PFSK-1 (cell line): ENCODE measurements around the gene KRTAP5-1.

Source experiments
- FOXP2 ChIP-seq: optimal IDR thresholded peaks from 2 replicates; pipeline ENCODE3; 2011; ENCODE audit warnings: borderline replicate concordance, control low read depth, inconsistent platforms; ENCODE audit not compliant: insufficient read depth; ENCODE audit errors: extremely low read length, extremely low read depth
- POLR2AphosphoS5 ChIP-seq: IDR thresholded peaks from 2 replicates; pipeline ENCODE4 v1.6.1; 2012; ENCODE audit warnings: low read depth, mild to moderate bottlenecking, control low read depth, low read length, moderate library complexity
- REST ChIP-seq, 2 experiments: IDR thresholded peaks; 2 replicates each; pipeline versions ENCODE4 v1.6.1 to v1.8.0; 2011 to 2012; ENCODE audit warnings: low read depth in 2 of 2, low read length in 2 of 2, control low read depth in 1 of 2, inconsistent platforms in 1 of 2, mild to moderate bottlenecking in 1 of 2, moderate library complexity in 1 of 2; ENCODE audit not compliant: insufficient read depth in 1 of 2
- SIN3A ChIP-seq: IDR thresholded peaks from 2 replicates; pipeline ENCODE4 v1.6.1; 2012; ENCODE audit warnings: mild to moderate bottlenecking, low read length, moderate library complexity, borderline replicate concordance; ENCODE audit not compliant: insufficient read depth
- TAF1 ChIP-seq: IDR thresholded peaks from 2 replicates; pipeline ENCODE4 v1.6.1; 2012; ENCODE audit warnings: low read length, control low read depth, borderline replicate concordance; ENCODE audit not compliant: insufficient read depth

Gene KRTAP5-1

GRCh38 chr11:1561266-1561665, 23.8 kb downstream of the KRTAP5-1 start:
- no peak for TF ChIP-seq TAF1
- TF ChIP-seq POLR2AphosphoS5: no peak
- TF ChIP-seq SIN3A: no peak
- no peak for TF ChIP-seq REST (IDR thresholded peaks at IDR 0.05; ENCODE audit: insufficient read depth in 1 of 2, low read depth in 2 of 2, low read length in 2 of 2)
- no peak for TF ChIP-seq FOXP2

GRCh38 chr11:1560649-1561251, 24.3 kb downstream of the KRTAP5-1 start:
- TF ChIP-seq TAF1 (no peak), POLR2AphosphoS5 (no peak), SIN3A (no peak), FOXP2 (no peak), REST (IDR thresholded peaks at IDR 0.05; ENCODE audit: insufficient read depth in 1 of 2, low read depth in 2 of 2, low read length in 2 of 2) (no peak)

- TF ChIP-seq FOXP2: no peak
- no peak for TF ChIP-seq REST (IDR thresholded peaks at IDR 0.05; ENCODE audit: insufficient read depth in 1 of 2, low read depth in 2 of 2, low read length in 2 of 2)
- no peak for TF ChIP-seq SIN3A
- TF ChIP-seq POLR2AphosphoS5: no peak
- TF ChIP-seq TAF1: no peak
Observed at GRCh38 chr11:1560002-1560648, 25.0 kb downstream of the KRTAP5-1 start.

GRCh38 chr11:1559111-1559951, 25.8 kb downstream of the KRTAP5-1 start:
- no peak for TF ChIP-seq REST (IDR thresholded peaks at IDR 0.05; ENCODE audit: insufficient read depth in 1 of 2, low read depth in 2 of 2, low read length in 2 of 2)
- TF ChIP-seq TAF1: no peak
- no peak for TF ChIP-seq POLR2AphosphoS5
- no peak for TF ChIP-seq SIN3A
- TF ChIP-seq FOXP2: no peak
